ENCODE data around the gene CTRL. TPM values are rescaled to one million over a fixed set of nuclear protein-coding genes. Genes with fewer than 3 reads are reported as not detected.

Gene CTRL
- polyA plus RNA-seq, 1 of the 3 experiments (the other 2 are of a cell fraction): 1.9 TPM

GRCh38 chr16:67932462-67932840, 789 bp upstream of the CTRL start:
- Histone ChIP-seq H3K9me3 (no peaks in the 10 kb centered on the region), H3K4me1 (ENCODE audit: control insufficient read depth in 1 of 2, insufficient read depth in 2 of 2, low read depth in 1 of 2, low read length in 1 of 2) (peaks cover 9 to 23% of the 10 kb centered on the region in 2 experiments; a peak in 2 of 4 replicates), H2AFZ (ENCODE audit: low read depth) (no peak overlapping the region), H3K9ac (no peak overlapping the region), H3K79me2 (ENCODE audit: insufficient read depth) (peaks cover 10% of the 10 kb centered on the region), H3K9me2 (no peaks in the 10 kb centered on the region), H3K36me3 (replicated peaks in 1 of 2; ENCODE audit: control insufficient read depth in 1 of 2, insufficient read depth in 2 of 2, low read length in 1 of 2) (peaks cover 0 to 30% of the 10 kb centered on the region in 2 experiments), H3K4me2 (no peak overlapping the region), H3K4me3 (ENCODE audit: low read depth in 2 of 2, low read length in 1 of 2) (no peak overlapping the region), H3K27me3 (ENCODE audit: insufficient read depth) (no peaks in the 10 kb centered on the region), H3K27ac (ENCODE audit: low read depth in 2 of 2, low read length in 1 of 2) (no peak overlapping the region), H3F3A (replicated peaks; ENCODE audit: insufficient read depth) (peaks cover 4% of the 10 kb centered on the region), H4K20me1 (ENCODE audit: insufficient read depth) (peaks cover 13% of the 10 kb centered on the region)
- DNase-seq: no peak
- POLR2A ChIA-PET: interaction anchor here (0.6 to 0.7 kb wide), 2 partner anchors 9 to 113 kb away, joined by 3 to 5 read pairs; no protein-coding TSS in a partner anchor
- WGBS (ENCODE audit: low lambda C conversion rate): 100% methylated on average over 2 of the region's 4 CpGs
- CTCF ChIA-PET: interaction anchor here (3.5 to 28.1 kb wide), 3 partner anchors 9 to 116 kb away, joined by 18 to 564 read pairs (median 21); partner anchors contain the start of genes EDC4, NRN1L and PSKH1
- TF ChIP-seq POLR2AphosphoS5 (IDR thresholded peaks at IDR 0.05; ENCODE audit: low read depth, low read length): no peak
- TF ChIP-seq GABPA (IDR thresholded peaks at IDR 0.05; ENCODE audit: low read depth): no peak
- no peak for TF ChIP-seq ELF1 (IDR thresholded peaks at IDR 0.05)
- TF ChIP-seq NRF1 (IDR thresholded peaks at IDR 0.05; ENCODE audit: low read depth, low read length): no peak
- TF ChIP-seq EZH2phosphoT487 (IDR thresholded peaks at IDR 0.05; ENCODE audit: borderline replicate concordance, low read depth): no peak
- no peak for TF ChIP-seq SMC3 (IDR thresholded peaks at IDR 0.05; ENCODE audit: low read depth, low read length)
- no peak for TF ChIP-seq RCOR1 (IDR thresholded peaks at IDR 0.05; ENCODE audit: low read length)
- TF ChIP-seq SIN3A (IDR thresholded peaks at IDR 0.05; ENCODE audit: borderline replicate concordance, low read depth, low read length): no peak
- TF ChIP-seq YY1 (IDR thresholded peaks at IDR 0.05; ENCODE audit: low read depth): no peak
- no peak for TF ChIP-seq NFIC (IDR thresholded peaks at IDR 0.05; ENCODE audit: borderline replicate concordance)
- no peak for TF ChIP-seq MEF2A (IDR thresholded peaks at IDR 0.05; ENCODE audit: borderline replicate concordance, low read depth)
- TF ChIP-seq TCF12 (IDR thresholded peaks at IDR 0.05): no peak
- no peak for TF ChIP-seq MXI1 (IDR thresholded peaks at IDR 0.05; ENCODE audit: low read depth, low read length)
- no peak for TF ChIP-seq FOXM1 (IDR thresholded peaks at IDR 0.05; ENCODE audit: low read depth)
- TF ChIP-seq JUND (IDR thresholded peaks at IDR 0.05): no peak
- TF ChIP-seq, protein P1, sequence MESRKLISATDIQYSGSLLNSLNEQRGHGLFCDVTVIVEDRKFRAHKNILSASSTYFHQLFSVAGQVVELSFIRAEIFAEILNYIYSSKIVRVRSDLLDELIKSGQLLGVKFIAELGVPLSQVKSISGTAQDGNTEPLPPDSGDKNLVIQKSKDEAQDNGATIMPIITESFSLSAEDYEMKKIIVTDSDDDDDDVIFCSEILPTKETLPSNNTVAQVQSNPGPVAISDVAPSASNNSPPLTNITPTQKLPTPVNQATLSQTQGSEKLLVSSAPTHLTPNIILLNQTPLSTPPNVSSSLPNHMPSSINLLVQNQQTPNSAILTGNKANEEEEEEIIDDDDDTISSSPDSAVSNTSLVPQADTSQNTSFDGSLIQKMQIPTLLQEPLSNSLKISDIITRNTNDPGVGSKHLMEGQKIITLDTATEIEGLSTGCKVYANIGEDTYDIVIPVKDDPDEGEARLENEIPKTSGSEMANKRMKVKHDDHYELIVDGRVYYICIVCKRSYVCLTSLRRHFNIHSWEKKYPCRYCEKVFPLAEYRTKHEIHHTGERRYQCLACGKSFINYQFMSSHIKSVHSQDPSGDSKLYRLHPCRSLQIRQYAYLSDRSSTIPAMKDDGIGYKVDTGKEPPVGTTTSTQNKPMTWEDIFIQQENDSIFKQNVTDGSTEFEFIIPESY (IDR thresholded peaks at IDR 0.05; ENCODE audit: borderline replicate concordance, low read depth): no peak
- TF ChIP-seq USF1 (IDR thresholded peaks at IDR 0.05; ENCODE audit: borderline replicate concordance, low read depth): no peak
- TF ChIP-seq RAD21 (IDR thresholded peaks at IDR 0.05; ENCODE audit: low read length): no peak
- no peak for TF ChIP-seq IRF3 (IDR thresholded peaks at IDR 0.05; ENCODE audit: low read depth, low read length)
- TF ChIP-seq FOSL2 (IDR thresholded peaks at IDR 0.05; ENCODE audit: borderline replicate concordance, low read depth): no peak

All from SK-N-SH (cell line).